Measurements from ENCODE around the gene STX12. TPM values are rescaled to one million over a fixed set of nuclear protein-coding genes. Genes with fewer than 3 reads are reported as not detected.

The STX12 gene
- total RNA-seq, 2 donors from 2014 or later: 49.2 to 65.0 TPM

DNA sequence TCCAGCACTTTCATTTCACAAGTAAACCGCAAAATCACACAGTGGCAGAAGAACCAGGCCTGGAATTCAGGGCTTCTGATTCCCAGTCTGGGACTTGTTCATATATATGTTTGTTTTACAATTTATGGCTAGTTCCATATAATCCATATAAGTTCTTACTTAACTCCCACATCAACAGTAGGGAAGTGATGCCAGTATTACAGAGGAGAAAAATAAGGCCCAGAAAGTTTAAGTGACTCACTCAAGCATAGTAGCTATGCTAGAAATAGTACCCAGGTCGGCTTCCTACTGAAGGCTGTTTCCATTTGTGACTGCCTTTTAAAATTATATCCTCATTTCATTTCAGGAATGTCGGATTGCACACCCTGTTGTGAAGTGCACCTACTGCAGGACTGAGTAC lies 45.9 kb upstream of the STX12 start:
- no peaks in the 10 kb centered on the region for H3K36me3 ChIP-seq
- no peak overlapping the region for H3K27ac ChIP-seq
- intact Hi-C loops (cut with DNase I): no loop called here
- H3K4me1 ChIP-seq: peaks cover 6% of the 10 kb centered on the region
- H3K4me3 ChIP-seq: peak overlapping the region; percentile 97
- DNase-seq: no peak
- no peaks in the 10 kb centered on the region for H3K27me3 ChIP-seq
- H3K9ac ChIP-seq (ENCODE audit: low read depth in 2 of 2, low read length in 2 of 2): peak overlapping the region in 1 of 2 donors; percentile 14
- TF ChIP-seq, protein P1, sequence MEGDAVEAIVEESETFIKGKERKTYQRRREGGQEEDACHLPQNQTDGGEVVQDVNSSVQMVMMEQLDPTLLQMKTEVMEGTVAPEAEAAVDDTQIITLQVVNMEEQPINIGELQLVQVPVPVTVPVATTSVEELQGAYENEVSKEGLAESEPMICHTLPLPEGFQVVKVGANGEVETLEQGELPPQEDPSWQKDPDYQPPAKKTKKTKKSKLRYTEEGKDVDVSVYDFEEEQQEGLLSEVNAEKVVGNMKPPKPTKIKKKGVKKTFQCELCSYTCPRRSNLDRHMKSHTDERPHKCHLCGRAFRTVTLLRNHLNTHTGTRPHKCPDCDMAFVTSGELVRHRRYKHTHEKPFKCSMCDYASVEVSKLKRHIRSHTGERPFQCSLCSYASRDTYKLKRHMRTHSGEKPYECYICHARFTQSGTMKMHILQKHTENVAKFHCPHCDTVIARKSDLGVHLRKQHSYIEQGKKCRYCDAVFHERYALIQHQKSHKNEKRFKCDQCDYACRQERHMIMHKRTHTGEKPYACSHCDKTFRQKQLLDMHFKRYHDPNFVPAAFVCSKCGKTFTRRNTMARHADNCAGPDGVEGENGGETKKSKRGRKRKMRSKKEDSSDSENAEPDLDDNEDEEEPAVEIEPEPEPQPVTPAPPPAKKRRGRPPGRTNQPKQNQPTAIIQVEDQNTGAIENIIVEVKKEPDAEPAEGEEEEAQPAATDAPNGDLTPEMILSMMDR (IDR thresholded peaks at IDR 0.05): no peak
- H3K9me3 ChIP-seq: no peaks in the 10 kb centered on the region

DNA sequence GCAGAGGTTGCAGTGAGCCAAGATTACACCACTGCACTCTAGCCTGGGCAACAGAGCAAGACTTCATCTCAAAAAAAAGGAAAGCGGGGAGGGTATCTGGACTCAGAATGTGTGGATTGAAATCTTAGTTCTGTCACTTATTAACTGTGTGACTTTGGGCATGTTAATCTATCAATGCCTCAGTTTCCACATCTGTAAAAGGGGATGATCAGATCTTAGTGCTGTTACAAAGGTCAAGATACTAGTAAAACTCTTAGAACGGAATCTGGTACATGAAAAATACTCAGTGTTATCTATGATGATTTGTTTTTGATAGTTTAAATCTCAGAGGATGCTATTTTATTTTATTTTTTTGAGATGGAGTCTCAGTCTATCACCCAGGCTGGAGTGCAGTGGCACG lies 36.8 kb upstream of the STX12 start:
- Histone ChIP-seq H3K4me3 (no peak overlapping the region), H3K27me3 (no peaks in the 10 kb centered on the region), H3K9me3 (no peaks in the 10 kb centered on the region), H3K9ac (ENCODE audit: low read depth in 2 of 2, low read length in 2 of 2) (no peak overlapping the region), H3K27ac (no peak overlapping the region), H3K4me1 (no peaks in the 10 kb centered on the region), H3K36me3 (peaks cover 3% of the 10 kb centered on the region)
- intact Hi-C loops (cut with DNase I): no loop called here
- TF ChIP-seq, protein P1 (IDR thresholded peaks at IDR 0.05): no peak
- no peak for DNase-seq

DNA sequence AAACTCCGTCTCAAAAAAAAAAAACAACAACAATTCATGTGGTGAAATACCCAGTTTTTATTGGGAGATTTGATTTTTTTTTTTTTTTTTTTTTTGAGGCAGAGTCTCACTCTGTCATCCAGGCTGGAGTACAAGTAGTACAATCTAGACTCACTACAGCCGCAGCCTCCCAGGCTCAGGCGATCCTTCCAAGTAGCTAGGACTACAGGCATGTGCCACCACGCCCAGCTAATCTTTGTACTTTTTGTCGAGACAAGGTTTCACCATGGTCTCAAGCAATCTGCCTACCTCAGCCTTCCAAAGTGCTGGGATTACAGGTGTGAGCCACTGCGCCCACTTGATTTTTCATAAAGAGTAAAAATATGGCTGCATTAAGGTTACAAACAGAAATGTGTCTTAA lies 31.9 kb upstream of the STX12 start:
- Histone ChIP-seq H3K27ac (no peak overlapping the region), H3K36me3 (no peaks in the 10 kb centered on the region), H3K9ac (ENCODE audit: low read depth in 2 of 2, low read length in 2 of 2) (no peak overlapping the region), H3K4me3 (no peak overlapping the region), H3K4me1 (no peaks in the 10 kb centered on the region), H3K9me3 (no peaks in the 10 kb centered on the region), H3K27me3 (no peaks in the 10 kb centered on the region)
- intact Hi-C loops (cut with DNase I): no loop called here
- TF ChIP-seq, protein P1 (IDR thresholded peaks at IDR 0.05): no peak
- DNase-seq: no peak

DNA sequence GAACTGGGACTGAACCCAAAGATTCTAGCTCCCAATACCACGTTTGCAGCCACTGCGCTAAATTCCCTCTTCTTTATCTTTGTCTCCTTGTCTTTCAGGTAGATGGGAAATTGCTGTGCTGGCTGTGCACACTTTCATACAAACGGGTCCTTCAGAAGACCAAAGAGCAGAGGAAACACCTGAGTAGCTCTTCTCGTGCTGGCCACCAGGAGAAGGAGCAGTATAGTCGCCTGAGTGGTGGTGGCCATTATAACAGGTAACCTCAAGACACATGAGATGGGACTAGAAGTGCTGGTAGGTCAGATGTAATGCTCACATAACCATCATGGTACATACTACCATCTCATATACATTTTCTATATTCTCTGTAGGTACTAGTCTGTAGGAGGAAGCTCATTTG lies 28.5 kb upstream of the STX12 start:
- Histone ChIP-seq H3K27ac (no peak overlapping the region), H3K4me3 (no peak overlapping the region), H3K4me1 (no peaks in the 10 kb centered on the region), H3K9me3 (no peaks in the 10 kb centered on the region), H3K27me3 (no peaks in the 10 kb centered on the region), H3K9ac (ENCODE audit: low read depth in 2 of 2, low read length in 2 of 2) (no peak overlapping the region), H3K36me3 (no peaks in the 10 kb centered on the region)
- intact Hi-C loops (cut with DNase I): no loop called here
- TF ChIP-seq, protein P1 (IDR thresholded peaks at IDR 0.05): no peak
- DNase-seq: no peak

DNA sequence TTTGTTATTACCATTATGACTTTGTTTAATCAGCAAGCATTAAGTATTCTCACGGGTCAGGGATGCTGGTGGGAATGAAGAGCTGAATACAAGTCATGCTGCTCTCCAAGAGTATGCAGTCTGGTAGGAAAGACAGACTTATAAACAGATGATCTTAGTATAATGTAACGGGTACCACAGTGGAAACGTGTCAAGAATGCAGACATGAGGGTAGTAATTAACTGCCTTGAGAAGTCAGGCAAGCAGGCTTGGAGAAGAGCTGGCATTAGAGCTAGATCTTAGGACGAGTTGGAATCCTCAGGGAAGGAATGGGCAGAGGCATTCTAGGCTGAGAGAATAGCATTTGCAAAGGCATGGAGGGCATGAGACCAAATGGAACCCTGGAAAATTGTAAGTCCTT lies 27.6 kb upstream of the STX12 start:
- no peak overlapping the region for H3K27ac ChIP-seq
- no peak for DNase-seq
- no peaks in the 10 kb centered on the region for H3K36me3 ChIP-seq
- no peak overlapping the region for H3K9ac ChIP-seq (ENCODE audit: low read depth in 2 of 2, low read length in 2 of 2)
- intact Hi-C loops (cut with DNase I): no loop called here
- H3K4me1 ChIP-seq: no peaks in the 10 kb centered on the region
- no peak overlapping the region for H3K4me3 ChIP-seq
- no peaks in the 10 kb centered on the region for H3K27me3 ChIP-seq
- no peaks in the 10 kb centered on the region for H3K9me3 ChIP-seq
- TF ChIP-seq, protein P1 (IDR thresholded peaks at IDR 0.05): no peak

DNA sequence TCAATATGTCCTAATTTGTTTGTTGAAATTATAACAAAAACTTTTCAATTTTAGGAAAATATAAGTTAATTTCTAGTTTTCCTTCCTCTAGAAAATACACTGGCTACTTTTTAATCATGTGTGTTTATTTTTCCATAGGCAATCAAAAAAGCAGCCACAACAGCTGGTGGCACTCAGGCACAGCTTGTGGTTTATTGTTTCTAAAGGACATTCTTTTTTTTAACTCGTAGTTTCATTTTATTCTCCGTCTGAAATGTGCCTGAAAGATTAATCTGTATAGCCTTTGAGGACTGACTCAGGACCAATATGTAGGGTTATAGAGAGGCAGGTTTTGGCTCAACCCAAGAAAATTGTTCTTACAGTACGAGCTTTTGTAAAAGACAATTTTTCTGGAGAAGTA lies 20.7 kb upstream of the STX12 start:
- Histone ChIP-seq H3K27me3 (no peaks in the 10 kb centered on the region), H3K9me3 (no peaks in the 10 kb centered on the region), H3K36me3 (peaks cover 10% of the 10 kb centered on the region), H3K4me1 (no peaks in the 10 kb centered on the region), H3K9ac (ENCODE audit: low read depth in 2 of 2, low read length in 2 of 2) (no peak overlapping the region), H3K4me3 (no peak overlapping the region), H3K27ac (no peak overlapping the region)
- TF ChIP-seq, protein P1 (IDR thresholded peaks at IDR 0.05): no peak
- intact Hi-C loops (cut with DNase I): no loop called here
- no peak for DNase-seq

Data from colonic mucosa (tissue), 4 donors.